Measurements from ENCODE around the gene DNAJC3.

DNA sequence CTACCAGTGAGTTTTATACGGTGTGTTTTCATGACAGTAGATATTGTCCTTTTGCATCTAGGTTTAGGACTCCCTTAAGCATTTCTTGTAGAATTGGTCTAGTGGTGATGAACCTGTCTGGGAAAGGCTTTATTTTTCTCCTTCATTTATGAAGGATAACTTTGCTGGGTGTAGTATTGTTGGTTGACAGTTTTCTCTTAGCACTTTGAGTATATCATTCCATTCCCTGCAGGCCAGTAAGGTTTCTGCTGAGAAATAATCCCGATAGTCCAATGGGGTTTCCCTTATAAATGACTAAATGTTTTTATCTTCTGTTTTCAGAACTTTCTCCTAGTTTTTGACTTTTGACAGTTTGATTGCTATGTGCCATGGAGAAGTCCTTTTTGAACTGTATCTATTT is 57.2 kb downstream of the DNAJC3 start:
- no peak for TF ChIP-seq YY1 (IDR thresholded peaks at IDR 0.05; ENCODE audit: insufficient read depth, insufficient read length)
- TF ChIP-seq ZNF274 (IDR thresholded peaks at IDR 0.05; ENCODE audit: low read depth, low read length): no peak
